ENCODE measurements around the gene ZNF274.
"Not testable (repeated sequence)": the region's sequence is repeated elsewhere in the genome, so short reads cannot be mapped to it uniquely, and the experiment has no call there.

Gene ZNF274

DNA sequence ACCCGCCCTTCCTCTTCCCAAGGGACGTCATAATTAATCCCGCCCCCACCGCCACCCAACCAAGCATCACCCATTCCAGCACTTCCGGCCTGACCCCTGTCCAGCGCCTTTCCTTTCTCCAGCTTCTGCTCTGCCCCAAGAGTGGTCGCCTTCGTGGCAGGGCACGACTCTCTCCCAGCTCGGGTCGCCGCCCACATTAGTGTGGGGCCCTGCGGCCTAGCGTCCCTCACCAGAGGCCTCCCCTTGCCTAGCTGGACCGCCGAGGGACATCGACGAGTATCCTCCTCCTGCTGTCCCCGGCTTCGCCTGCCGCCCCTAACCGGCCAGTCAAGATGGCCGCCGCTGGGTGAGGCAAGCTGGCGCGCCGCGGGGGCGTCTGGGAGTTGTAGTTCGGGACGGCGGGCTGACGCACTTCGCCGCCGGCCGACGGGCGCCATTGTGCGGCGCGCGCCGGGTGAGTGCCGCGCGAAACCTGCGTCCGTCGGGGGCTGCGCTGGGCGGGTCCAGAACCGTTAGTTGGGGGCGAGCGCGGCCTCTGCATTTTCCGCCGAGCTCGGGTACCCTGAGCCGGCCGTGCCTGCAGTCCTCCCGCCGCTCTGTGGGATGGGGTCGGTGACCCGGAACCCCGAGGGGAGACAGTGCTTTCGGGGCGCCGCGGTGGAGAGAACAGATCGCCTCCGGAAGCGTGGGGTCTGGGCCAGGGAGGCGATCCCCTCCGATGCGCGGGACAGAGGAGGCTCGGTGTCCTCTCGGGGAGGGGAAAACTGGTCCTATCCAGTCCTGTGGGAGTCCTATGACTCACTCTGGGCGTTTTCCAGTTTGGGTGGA, at the start of gene ZNF274:
Gene ZNF274, plus strand, starts transcription at position 73 of the 828 bp plus-strand sequence. CDS start 905 bp downstream, outside the sequence.
- peak; percentile 88 for DNase-seq (ENCODE audit: low read depth)

DNA sequence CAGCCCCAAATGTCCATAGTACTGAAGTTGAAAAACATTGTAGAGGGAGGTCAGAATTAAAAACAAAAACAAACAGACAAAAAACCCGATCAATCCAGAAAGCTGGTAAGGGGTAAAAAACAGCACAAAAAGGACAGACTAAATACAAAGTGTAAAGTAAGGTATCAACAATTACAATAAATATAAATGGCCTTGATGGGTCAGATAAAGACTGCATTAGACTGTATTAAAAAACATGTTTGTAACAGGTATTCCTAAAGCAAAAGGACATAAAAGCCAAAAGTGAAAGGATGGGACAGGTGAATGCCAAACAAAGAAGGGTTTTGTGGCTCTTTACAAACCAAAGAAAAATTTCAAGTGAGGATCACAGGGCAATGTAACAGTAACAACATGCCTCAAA, 48.6 kb upstream of the ZNF274 start:
- DNase-seq (ENCODE audit: low read depth), result no peak

DNA sequence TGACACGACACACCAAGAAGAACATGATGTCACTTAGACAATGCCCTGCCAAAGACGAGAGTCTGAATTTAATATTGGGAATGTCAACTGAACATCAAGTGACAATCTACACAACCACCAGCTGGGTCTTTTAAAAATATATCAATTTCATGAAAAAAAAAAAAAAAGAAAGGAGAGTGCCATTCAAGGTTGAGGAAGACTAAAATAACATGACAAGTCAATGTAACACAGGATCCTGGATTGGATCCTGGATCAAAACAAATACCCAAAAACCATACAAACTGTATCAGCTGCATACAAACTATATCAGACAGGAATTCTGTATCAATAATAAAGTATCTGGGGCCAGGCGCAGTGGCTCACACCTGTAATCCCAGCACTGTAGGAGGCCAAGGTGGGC, 37.0 kb upstream of the ZNF274 start:
- DNase-seq (ENCODE audit: low read depth), result no peak

DNA sequence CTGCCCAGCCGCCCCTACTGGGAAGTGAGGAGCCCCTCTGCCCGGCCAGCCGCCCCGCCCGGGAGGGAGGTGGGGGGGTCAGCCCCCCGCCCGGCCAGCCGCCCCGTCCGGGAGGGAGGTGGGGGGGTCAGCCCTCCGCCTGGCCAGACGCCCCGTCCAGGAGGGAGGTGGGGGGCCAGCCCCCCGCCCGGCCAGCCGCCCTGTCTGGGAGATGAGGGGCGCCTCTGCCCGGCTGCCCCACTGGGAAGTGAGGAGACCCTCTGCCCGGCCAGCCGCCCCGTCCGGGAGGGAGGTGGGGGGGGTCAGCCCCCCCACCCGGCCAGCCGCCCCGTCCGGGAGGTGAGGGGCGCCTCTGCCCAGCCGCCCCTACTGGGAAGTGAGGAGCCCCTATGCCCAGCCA, 35.4 kb upstream of the ZNF274 start:
- not testable (repeated sequence) for DNase-seq (ENCODE audit: low read depth)

- DNase-seq (ENCODE audit: low read depth), result peak; percentile 61
Measured at GRCh38 chr19:58150328-58150921, 32.4 kb upstream of the ZNF274 start, which contains the start of gene ZNF329. TSS of gene ZNF329 (minus strand) at chr19:58150789. CDS start at chr19:58129503, 21,286 bp downstream.

DNA sequence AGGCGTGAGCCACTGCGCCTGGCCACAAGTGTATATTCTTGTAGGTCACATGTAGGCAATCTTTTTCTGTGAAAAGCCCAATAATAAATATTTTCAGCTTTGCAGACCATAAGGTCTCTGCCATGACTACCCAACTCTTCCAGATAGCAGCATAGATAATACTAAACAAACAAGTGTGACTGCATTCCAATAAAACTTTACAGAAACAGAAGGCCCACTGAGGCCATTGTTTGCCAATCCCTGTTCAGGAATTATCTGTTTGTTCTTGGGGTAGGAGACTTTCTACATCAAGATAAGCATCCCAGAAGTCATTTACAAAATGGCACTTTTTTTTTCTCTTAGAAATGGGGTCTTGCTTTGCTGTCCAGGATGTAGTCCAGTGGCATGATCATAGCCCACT, 29.5 kb upstream of the ZNF274 start:
- DNase-seq (ENCODE audit: low read depth), result no peak

- peak; percentile 36 for DNase-seq (ENCODE audit: low read depth)
Measured at GRCh38 chr19:58154287-58154678, 28.6 kb upstream of the ZNF274 start.

- DNase-seq (ENCODE audit: low read depth), result peak; percentile 89
Measured at GRCh38 chr19:58154679-58155648, 27.9 kb upstream of the ZNF274 start.

DNA sequence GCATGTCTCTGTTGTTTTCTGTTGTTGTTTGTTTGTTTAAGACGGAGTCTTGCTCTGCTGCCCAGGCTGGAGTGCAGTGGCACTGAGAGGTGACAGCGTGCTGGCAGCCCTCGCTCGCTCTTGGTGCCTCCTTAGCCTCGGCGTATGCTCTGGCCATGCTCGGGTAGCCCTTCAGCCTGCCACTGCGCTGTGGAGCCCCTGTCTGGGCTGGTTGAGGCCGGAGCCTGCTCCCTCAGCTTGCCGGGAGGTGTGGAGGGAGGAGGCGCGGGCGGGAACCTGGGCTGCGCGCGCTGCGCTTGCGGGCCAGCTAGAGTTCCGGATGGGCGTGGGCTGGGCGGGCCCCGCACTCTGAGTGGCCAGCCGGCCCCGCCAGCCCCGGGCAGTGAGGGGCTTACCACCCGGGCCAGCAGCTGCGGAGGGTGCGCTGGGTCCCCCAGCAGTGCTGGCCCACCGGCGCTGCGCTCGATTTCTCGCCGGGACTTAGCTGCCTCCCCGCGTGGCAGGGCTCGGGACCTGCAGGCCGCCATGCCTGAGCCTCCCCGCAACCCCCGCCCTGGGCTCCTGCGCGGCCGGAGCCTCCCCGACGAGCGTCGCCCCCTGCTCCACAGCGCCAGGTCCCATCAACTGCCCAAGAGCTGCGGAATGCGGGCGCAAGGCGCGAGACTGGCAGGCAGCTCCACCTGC, 25.7 kb upstream of the ZNF274 start:
- no peak for DNase-seq (ENCODE audit: low read depth)

GRCh38 chr19:58166268-58166667, 16.6 kb upstream of the ZNF274 start:
- no peak for DNase-seq (ENCODE audit: low read depth)

- no peak for DNase-seq (ENCODE audit: low read depth)
Measured at GRCh38 chr19:58166708-58167280, 16.1 kb upstream of the ZNF274 start.

DNA sequence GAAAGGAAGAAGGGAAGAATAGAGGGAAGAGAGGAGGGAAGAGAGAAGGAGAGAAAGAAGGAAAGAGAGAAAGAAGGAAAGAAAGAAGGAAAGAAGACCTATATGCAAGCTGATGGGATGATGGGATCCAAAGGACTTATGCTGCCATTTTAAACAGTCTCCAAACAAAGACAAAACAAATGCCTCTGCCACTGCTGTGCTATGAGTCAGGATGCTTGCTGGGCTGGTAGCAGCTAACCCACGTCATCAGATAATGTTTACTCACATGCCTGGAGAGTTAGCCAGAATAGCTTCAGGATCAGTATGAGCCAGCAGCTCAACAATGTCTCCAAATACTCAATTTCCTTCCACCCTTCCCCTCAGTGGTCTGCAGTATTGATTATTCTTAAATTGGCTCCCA, 12.0 kb upstream of the ZNF274 start:
- no peak for DNase-seq (ENCODE audit: low read depth)

DNA sequence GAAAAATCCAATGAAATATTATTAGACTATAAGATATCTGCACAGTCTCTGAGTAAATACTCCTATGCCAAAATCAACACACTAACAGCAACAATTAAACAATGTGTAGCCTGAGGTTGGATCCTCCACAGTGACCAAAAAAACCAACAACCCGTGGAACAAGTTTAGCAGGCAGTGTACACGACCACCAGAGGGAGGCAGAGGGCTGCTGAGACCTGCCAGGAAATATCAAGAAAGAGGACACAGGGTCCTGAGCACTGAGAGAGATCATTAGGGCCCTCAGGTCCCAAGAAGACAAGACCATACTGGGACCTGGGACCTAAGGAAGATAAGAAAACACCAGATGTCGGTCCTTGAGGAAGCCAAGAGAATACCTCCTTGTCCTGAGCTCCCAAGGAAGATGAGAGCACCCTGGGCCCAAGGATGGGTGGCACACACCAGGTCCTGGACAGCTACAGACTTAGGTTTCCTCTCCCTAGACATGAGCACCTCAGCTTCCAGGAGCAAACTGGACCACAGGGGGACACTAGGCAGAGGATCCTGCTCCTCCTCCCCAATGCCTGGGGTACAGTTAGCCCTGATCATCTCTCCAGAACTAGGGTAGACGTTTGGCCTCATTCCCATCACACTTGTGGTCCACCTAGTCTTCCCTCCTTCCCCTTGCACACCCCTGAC, 822 bp upstream of the ZNF274 start:
- DNase-seq (ENCODE audit: low read depth), result no peak

DNA sequence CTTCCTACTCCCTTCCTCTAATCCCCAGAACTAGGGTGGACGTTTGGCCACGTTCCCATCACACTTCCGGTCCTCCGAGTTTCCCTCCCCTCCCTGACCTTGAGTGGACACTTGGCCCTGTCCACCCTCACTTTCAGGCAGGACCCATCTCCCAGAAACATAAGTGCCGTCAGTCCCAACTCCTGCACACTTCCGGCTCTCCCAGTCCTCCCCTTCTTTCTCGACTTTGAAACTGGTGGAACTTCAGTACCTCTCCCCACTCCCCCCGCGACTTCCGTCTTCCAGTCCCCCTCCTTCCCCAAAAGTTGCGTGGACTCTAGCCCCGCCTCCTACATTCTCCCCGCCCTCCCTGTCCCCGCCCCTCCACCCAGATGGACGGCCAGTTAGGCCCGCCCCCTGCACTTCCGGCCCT, 278 bp upstream of the ZNF274 start:
- DNase-seq (ENCODE audit: low read depth), result no peak

GRCh38 chr19:58183817-58184215, 955 bp downstream of the ZNF274 start:
- no peak for DNase-seq (ENCODE audit: low read depth)

DNA sequence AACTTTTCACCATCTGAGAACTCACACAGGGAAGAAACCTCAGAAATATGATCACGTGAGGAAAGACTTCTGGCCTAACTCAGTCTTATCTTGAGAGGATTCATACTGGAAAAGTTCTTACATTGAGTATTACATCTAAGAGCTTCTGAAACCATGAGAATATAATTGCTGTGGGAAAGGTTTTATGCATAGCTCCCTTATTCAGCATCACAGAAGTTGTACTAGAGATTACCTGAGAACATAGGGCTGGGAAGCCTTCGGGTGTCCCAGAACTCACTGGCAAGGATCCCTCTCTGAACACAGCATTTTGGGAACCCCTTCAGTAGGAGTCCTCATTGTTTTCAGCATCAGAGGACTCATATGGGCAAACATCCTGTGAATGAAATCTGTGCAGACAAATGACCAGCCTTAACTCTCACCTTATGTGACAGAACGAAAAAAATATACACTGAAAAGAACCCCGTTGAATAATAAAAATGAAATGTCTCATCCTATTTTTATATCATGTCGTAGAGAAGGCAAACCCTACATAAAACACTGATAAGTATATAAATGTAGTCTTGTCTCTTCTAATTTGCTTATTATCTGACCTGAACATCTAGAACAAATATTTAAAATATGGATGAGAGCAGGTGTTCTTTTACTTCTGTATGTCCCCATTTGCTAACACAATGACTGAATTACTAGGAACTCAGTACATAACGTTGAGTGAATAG, 14.2 kb downstream of the ZNF274 start:
- DNase-seq (ENCODE audit: low read depth), result no peak

DNA sequence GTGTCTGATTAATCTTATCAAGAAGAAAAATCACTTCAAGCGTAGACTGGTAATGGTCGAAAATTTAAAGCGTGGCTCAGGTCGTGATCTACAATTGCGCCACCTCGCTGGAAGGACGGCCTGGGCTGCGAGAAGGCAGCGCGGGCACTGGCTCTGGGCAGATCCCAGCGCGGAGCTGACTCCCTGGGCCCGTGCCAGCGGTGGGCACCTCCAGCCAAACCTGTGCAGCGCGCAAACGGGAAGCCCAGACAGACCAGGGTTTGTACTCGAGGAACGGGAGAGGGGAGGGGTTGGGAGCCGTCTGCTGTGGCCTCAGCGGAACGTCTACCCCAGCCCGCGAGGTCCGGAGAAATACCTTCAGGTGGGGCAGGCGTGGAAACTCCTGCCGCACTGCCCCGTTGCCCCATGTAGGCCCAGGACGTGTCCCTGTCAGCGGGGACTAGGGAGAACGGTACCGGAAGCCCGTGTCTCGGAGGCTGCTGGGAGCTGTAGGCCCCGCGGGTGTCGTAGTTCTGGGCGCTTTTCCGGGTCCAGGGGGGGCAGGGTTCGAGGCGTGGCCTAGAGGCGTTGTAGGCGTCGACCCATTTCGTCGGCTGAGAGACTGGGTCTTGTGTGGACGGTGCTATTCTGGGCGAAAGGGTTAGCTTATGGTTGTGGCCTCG, 21.1 kb downstream of the ZNF274 start:
- DNase-seq (ENCODE audit: low read depth), result no peak

DNA sequence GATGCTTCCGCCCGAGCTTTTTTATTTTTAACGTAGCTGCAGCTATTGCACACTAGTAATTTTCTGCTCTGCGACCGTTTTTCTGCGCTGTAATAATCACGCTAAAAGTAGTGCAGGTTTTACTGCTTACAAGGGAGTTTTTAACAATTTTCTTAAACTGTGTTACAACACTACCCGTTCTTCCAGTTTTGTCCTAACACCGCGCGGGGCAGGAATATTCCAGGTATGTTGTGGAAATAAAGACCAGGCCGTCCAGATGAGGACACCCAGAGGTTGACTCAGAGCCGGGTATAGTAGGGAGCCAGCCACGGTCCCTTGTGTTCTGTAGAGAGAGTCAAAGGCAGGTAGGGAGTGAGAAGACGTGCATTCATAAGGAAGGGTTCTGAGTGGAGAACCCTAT, 21.7 kb downstream of the ZNF274 start:
- no peak for DNase-seq (ENCODE audit: low read depth)

DNA sequence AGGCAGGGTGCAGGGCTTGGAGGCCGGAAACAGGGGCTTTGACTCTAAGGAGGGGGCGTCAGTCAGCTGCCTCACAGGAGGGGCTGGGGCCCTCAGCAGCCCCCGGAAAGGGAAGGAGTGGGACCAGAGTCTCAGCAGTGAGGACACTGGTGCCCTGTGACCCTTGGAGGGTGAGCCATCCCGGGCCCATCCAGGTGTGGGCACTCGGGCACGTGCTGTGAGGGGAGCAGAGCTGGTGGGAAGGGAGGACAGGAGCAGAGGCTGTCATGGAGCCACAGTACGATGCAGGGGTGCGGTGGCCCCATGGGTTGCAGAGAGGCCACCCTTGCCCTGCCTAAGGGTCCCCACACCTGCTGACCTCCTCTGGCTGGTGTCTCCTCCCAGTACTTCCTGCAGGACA, 26.7 kb downstream of the ZNF274 start:
- DNase-seq (ENCODE audit: low read depth), result no peak
